Measurements from ENCODE around the gene DMP1. TPM values are rescaled to one million over a fixed set of nuclear protein-coding genes. Genes with fewer than 3 reads are reported as not detected.

Gene DMP1
- total RNA-seq, 1 donor from 2014 or later, result not detected

DNA sequence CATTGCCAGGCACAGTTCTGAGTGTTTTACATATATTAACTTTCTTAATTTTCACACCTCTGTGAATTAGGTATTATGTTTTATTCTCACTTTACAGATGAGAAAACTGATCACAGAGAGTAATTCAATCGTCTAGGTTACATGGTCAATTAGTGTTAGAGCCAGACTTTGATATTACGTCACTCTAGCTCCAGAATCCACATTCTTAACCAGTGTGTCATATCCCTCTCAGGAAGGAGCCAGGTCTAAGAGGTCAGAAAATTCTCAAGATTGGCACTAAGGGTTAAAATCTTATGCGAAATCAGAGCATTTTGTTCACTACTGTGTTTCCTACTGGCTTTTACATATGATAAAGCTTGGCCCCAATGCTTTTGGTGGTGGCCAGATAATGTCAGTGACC lies 7.4 kb downstream of the DMP1 start:
- Histone ChIP-seq H3K27me3 (no peaks in the 10 kb centered on the region), H3K9me3 (no peaks in the 10 kb centered on the region), H3K36me3 (no peaks in the 10 kb centered on the region), H3K4me3 (no peak overlapping the region), H3K4me1 (peaks cover 34% of the 10 kb centered on the region), H3K27ac (no peak overlapping the region)
- no peak for DNase-seq (ENCODE audit: extremely low spot score in 2 of 2)
- intact Hi-C loops (cut with DNase I), result no loop called here
- TF ChIP-seq, protein P1, sequence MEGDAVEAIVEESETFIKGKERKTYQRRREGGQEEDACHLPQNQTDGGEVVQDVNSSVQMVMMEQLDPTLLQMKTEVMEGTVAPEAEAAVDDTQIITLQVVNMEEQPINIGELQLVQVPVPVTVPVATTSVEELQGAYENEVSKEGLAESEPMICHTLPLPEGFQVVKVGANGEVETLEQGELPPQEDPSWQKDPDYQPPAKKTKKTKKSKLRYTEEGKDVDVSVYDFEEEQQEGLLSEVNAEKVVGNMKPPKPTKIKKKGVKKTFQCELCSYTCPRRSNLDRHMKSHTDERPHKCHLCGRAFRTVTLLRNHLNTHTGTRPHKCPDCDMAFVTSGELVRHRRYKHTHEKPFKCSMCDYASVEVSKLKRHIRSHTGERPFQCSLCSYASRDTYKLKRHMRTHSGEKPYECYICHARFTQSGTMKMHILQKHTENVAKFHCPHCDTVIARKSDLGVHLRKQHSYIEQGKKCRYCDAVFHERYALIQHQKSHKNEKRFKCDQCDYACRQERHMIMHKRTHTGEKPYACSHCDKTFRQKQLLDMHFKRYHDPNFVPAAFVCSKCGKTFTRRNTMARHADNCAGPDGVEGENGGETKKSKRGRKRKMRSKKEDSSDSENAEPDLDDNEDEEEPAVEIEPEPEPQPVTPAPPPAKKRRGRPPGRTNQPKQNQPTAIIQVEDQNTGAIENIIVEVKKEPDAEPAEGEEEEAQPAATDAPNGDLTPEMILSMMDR (IDR thresholded peaks at IDR 0.05), result no peak
- TF ChIP-seq POLR2A (IDR thresholded peaks at IDR 0.05), result no peak
- no peak for TF ChIP-seq POLR2AphosphoS5 (IDR thresholded peaks at IDR 0.05; ENCODE audit: insufficient read depth in 1 of 2, low read depth in 1 of 2)

DNA sequence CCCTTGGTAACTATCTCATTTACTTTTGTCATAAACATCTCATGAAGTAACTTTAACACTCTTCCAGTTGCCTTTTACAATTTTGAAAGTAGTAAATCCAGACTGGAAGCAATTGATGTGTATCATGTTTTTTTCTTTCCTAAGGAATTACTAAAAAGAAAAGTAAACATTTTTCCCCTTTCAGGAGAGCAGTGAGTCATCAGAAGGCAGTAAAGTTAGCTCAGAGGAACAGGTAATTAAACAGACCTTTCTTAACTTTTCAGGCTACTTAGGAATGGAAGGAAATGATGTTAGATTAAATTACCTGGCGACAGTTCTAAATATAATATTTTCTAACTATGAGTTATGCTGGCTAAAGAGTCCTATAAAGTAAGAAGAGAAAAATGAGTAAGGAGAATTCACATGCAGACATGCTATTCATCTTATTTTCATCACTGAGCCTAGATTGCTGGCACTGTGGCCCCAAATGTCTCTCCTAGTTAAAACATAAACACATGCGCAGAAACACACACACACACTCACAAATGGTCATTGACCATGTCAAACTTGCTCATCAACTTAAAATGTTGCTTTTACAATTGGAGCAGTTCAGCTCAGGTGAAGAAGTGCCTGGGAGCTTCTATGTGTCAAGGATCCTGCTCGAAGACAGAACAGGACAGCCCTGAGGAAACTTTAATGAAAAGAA lies 9.3 kb downstream of the DMP1 start:
- intact Hi-C loops (cut with DNase I), result no loop called here
- Histone ChIP-seq H3K27ac (peak overlapping the region; percentile 40), H3K4me3 (no peak overlapping the region), H3K9me3 (no peaks in the 10 kb centered on the region), H3K36me3 (no peaks in the 10 kb centered on the region), H3K27me3 (no peaks in the 10 kb centered on the region), H3K4me1 (peaks cover 34% of the 10 kb centered on the region)
- DNase-seq (ENCODE audit: extremely low spot score in 2 of 2), result no peak
- TF ChIP-seq POLR2AphosphoS5 (IDR thresholded peaks at IDR 0.05; ENCODE audit: insufficient read depth in 1 of 2, low read depth in 1 of 2) (peak in 1 of 2 donors; percentile 75), POLR2A (IDR thresholded peaks at IDR 0.05) (no peak)
- TF ChIP-seq, protein P1 (IDR thresholded peaks at IDR 0.05), result no peak

DNA sequence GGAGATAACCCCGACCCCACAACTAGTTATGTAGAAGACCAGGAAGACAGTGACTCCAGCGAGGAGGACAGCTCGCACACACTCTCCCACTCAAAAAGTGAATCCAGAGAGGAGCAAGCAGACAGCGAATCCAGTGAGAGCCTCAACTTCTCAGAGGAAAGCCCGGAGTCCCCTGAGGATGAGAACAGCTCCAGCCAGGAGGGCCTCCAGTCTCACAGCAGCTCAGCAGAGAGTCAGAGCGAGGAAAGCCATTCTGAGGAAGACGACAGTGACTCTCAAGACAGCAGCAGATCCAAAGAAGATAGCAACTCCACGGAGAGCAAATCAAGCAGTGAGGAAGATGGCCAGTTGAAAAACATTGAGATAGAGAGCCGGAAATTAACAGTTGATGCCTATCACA lies 12.8 kb downstream of the DMP1 start:
- Histone ChIP-seq H3K27me3 (no peaks in the 10 kb centered on the region), H3K27ac (no peak overlapping the region), H3K36me3 (no peaks in the 10 kb centered on the region), H3K4me3 (no peak overlapping the region), H3K4me1 (peaks cover 29% of the 10 kb centered on the region), H3K9me3 (no peaks in the 10 kb centered on the region)
- DNase-seq (ENCODE audit: extremely low spot score in 2 of 2), result no peak
- TF ChIP-seq, protein P1 (IDR thresholded peaks at IDR 0.05), result no peak
- TF ChIP-seq POLR2A (IDR thresholded peaks at IDR 0.05), result no peak
- no peak for TF ChIP-seq POLR2AphosphoS5 (IDR thresholded peaks at IDR 0.05; ENCODE audit: insufficient read depth in 1 of 2, low read depth in 1 of 2)
- intact Hi-C loops (cut with DNase I), result no loop called here

DNA sequence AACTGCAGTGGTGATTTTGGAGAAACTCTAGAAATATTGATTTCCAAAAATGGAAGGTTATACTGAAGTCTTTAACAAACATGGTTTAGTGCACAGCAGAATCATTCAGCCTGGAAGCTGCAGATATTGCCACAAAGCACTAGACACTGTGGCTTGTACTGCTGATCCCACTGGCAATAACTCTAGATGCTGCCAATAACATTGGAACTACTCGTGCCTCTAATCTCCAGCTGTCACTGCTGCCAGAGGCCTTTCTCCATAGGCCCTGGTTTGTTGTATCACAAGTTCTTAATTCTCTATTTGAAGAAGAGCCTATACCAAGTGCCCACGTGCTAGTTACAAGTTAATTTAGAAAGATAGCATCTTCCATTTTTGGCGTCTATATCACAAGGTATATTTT lies 19.3 kb downstream of the DMP1 start:
- H3K4me3 ChIP-seq, result no peak overlapping the region

DNA sequence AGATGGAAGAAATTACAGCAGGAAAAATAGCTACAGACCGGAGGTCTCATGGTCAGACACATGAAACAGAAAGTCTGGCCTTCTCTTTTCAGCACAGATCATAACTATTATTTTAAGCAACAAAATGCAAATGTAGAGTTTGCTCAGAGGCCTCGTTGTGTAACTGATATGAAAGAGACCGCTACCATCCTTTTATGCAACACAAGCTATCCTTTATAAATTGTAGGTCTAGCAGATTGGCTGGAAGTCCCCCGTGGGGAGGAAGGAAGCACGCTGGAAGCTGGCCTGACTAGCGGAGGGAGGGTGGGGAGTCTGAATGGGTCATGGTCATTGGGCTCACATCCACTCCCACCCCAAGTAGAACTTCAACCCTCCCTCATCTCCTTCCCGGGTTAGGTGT lies 27.7 kb downstream of the DMP1 start:
- peak overlapping the region; percentile 49 for H3K27ac ChIP-seq
- H3K27me3 ChIP-seq, result no peaks in the 10 kb centered on the region
- no peak overlapping the region for H3K4me3 ChIP-seq
- intact Hi-C loops (cut with DNase I), result loop anchor here (10.0 kb wide), 1 partner anchor 167 kb away; no protein-coding TSS in a partner anchor
- no peak for DNase-seq (ENCODE audit: extremely low spot score in 2 of 2)
- H3K9me3 ChIP-seq, result no peaks in the 10 kb centered on the region
- no peaks in the 10 kb centered on the region for H3K4me1 ChIP-seq
- no peak for TF ChIP-seq POLR2AphosphoS5 (IDR thresholded peaks at IDR 0.05; ENCODE audit: insufficient read depth in 1 of 2, low read depth in 1 of 2)
- TF ChIP-seq, protein P1 (IDR thresholded peaks at IDR 0.05), result no peak
- TF ChIP-seq POLR2A (IDR thresholded peaks at IDR 0.05), result no peak
- H3K36me3 ChIP-seq, result no peaks in the 10 kb centered on the region

More for the DNA sequence above, 19.3 kb downstream of the DMP1 start:
- no peaks in the 10 kb centered on the region for H3K36me3 ChIP-seq
- no peaks in the 10 kb centered on the region for H3K9me3 ChIP-seq
- no peak for TF ChIP-seq POLR2A (IDR thresholded peaks at IDR 0.05)
- TF ChIP-seq, protein P1 (IDR thresholded peaks at IDR 0.05), result no peak
- no peak overlapping the region for H3K27ac ChIP-seq
- H3K4me1 ChIP-seq, result no peaks in the 10 kb centered on the region
- no peak for DNase-seq (ENCODE audit: extremely low spot score in 2 of 2)
- H3K27me3 ChIP-seq, result no peaks in the 10 kb centered on the region
- intact Hi-C loops (cut with DNase I), result no loop called here

Measured in vagina (tissue), 2 donors.